Measurements from ENCODE around the gene GNMT.

DNA sequence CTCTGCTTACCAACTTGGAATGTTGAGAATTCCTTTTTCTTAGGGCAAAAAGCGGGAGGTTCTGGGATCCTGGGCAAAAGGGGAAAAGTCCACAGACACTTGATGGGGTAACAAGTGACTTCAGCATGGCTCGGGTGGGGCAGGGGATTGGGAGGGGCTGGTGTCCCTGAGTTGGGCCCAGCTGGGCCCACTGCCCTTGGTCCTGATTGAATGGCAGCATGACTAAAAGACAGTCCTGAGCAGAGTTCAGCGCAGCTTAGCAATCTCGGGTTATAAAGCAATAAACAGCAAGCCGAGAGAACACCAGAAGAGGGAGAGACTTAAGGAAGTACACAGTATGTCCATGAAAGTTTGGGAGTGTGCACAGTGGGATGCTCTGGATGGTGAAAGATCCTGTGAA lies 29.4 kb downstream of the GNMT start:
- TF ChIP-seq FOXK2 (IDR thresholded peaks at IDR 0.05) = no peak
- no peak for TF ChIP-seq L3MBTL2 (conservative IDR thresholded peaks at IDR 0.05)
- TF ChIP-seq SUZ12 (IDR thresholded peaks at IDR 0.05) = no peak
- no peak for TF ChIP-seq HDGF (IDR thresholded peaks at IDR 0.05; ENCODE audit: borderline replicate concordance)
- no peak for TF ChIP-seq TARDBP (IDR thresholded peaks at IDR 0.05)
- TF ChIP-seq, protein P1, sequence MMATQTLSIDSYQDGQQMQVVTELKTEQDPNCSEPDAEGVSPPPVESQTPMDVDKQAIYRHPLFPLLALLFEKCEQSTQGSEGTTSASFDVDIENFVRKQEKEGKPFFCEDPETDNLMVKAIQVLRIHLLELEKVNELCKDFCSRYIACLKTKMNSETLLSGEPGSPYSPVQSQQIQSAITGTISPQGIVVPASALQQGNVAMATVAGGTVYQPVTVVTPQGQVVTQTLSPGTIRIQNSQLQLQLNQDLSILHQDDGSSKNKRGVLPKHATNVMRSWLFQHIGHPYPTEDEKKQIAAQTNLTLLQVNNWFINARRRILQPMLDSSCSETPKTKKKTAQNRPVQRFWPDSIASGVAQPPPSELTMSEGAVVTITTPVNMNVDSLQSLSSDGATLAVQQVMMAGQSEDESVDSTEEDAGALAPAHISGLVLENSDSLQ (IDR thresholded peaks at IDR 0.05) = no peak
- no peak for TF ChIP-seq FOXM1 (IDR thresholded peaks at IDR 0.05; ENCODE audit: borderline replicate concordance)
- TF ChIP-seq SP1 (IDR thresholded peaks at IDR 0.05) = no peak
- TF ChIP-seq CTBP1 (IDR thresholded peaks at IDR 0.05; ENCODE audit: borderline replicate concordance) = no peak
- TF ChIP-seq LEF1 (IDR thresholded peaks at IDR 0.05; ENCODE audit: borderline replicate concordance) = no peak
- no peak for TF ChIP-seq ELF4 (IDR thresholded peaks at IDR 0.05)
